ELF-1 (cell line): ENCODE measurements around the gene KDM1A.
A peak's percentile ranks its signal among the peaks of the same experiment; 100 is the strongest.

Source experiments
- DNase-seq: peaks from one replicate; pipeline ENCODE4 v3.0.0-alpha.2; 2016; ENCODE audit warnings: low read depth, low spot score

Gene KDM1A

DNA sequence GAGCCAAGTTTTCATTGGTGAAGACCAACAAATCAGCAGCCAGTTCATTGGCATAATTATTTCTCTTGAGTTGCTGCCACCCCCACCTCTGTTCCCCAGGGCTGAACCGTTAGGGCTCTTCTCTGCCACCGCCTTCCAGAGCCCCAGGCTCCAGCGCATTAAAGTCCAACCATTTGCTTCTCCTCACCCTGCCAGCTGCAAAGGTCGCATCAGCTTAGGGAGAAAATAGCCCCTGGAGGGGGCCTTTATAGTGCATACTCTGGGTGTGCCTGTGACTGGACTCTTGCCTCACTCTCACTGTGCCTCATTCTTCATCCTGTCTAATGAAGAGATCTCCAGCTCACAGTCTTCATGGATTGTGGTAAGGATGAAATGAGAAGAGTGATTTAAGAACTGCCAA lies 50.4 kb downstream of the KDM1A start:
- no peak for DNase-seq

DNA sequence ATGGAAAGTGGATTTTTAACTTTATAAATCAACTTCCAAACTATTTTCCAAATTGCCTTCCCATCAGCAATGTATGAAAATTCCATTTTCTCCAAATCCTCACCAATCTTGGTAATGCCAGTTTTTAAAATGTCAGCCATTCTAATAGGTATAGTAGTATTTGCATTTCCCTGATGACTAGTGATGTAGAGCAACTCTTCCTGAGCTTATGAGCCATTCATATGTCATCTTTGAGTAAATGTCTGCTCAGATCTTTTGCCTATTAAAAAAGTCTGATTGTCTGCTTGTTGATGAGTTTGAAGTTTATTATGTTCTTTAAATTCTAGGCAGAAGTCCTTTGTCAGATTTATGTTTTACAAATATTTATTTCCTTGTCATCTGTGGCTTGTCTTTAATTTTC lies 54.7 kb downstream of the KDM1A start:
- no peak for DNase-seq

DNA sequence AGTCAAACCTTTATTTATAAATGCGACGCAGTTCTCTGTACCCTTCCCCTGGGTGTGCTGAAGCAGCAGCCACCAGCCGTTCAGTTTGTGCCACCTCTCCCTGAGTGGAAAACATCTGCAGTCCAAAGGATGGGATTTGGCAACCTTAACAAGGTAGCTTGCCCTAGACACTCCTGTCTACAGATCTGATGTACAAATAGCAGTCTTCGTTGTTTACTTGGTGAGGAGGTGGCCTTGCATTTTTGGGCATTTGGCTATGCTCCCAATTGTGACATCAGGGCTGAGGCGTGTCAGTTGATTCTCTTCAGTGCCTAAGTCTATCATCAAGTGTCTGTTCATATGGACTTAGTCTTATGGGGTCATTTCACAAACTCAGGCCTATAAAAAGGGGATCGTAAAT lies 59.8 kb downstream of the KDM1A start:
- DNase-seq = no peak

DNA sequence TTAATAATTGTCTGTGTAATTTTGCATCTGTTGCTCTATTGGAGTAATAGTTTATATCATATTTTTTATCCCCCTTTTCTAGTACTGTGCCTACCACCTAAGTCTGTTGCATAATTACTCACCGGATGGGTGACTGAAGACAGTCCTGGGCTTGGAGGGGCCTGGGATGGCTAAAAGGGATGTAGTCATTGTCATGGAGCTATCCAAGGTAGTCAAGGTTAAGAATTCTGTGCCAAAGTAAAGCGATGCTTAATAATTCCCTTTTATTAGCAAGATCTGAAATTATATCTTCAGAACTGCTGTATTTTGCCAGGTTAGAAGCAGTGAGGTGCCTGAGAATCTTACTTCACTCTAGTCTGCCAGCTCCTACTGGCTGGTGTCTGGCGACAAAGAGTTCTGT lies 61.6 kb downstream of the KDM1A start:
- no peak for DNase-seq

DNA sequence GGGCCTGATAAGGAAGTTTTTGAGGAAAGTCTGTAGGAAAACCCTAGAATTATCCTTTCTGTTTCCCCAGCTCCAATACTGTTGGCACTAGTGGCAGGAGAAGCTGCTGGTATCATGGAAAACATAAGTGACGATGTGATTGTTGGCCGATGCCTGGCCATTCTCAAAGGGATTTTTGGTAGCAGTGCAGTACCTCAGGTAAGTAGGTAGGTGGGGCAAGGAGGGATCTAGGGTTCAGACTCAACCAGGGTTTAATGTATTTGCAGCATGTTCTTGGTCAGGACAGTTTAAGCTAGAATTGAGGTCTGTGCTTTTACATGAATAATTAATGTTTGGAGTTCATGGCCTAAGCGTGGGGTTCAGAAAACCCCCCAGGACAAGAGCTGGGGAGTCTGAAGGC lies 62.1 kb downstream of the KDM1A start:
- no peak for DNase-seq

DNA sequence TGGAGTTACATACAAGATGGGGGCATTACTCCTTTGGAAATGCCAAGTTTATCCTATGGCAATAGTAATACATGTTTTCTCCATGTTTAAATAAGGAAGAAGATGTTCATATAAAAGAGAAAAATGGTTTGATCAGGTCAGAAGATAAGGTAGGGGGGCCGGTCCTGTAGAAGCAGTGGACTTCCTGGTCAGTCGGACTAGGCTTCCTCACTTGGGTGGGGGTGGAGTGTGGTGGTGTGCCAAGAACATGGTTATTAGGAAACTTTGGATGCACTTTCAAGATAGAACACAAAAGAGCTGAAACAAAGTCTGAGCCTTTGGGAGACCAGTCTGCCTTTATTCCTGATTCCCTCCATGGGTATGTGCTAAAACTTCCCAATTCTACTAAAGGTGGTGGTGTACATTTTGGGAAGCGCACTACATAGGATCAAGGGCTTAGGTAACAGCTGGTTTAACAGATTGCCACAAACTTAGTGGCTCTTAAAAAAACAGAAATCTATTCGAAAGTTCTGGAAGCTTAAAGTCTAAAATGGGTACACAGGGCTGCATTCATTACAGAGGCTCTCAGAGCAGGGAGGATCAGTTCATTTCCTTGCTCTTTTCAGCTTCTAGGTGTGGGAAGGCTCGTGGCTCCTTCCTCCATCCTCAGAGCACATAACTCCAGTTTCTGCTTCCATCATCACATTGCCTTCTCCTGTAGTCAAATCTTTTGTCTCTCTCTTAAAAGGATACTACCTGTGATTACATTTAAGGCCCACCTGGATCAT lies 64.6 kb downstream of the KDM1A start:
- no peak for DNase-seq

DNA sequence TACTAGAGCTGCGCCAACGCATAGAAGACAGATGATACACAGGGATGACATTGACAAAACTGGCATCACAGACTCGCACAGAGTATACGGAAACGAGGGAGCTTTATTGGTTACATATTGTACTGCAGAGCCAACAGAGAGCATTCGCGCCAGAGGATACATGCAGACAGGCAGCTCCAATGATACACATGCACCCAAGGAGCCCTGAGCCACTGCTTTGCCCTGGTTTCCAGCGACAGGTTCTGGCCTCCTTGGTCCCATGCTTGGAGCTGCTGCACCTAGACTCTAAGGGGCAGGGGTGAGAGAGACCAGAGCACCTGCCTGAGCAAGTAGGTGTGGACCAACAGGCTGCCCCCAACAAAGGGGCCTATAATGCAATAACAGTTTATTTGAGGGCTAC lies 65.6 kb downstream of the KDM1A start:
- DNase-seq = no peak

DNA sequence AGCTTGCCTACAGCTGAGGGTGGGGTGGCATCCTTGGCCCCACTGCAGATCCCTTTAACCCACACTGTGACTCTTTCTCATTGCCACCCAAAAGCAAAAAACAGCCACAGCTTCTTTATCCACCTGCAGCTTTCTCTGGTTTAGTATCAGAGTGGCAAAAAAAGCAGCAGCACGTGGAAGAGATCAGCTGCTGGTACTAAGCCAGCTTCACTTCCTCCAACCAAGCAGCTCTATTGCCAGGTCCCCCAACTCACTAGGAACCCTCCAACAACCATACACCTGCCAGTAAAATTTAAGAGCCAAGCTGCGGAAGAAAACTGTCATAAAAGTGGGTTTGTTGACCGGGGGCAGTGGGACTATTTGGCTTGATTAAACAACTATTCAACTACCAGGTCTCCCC lies 66.4 kb downstream of the KDM1A start:
- no peak for DNase-seq

DNA sequence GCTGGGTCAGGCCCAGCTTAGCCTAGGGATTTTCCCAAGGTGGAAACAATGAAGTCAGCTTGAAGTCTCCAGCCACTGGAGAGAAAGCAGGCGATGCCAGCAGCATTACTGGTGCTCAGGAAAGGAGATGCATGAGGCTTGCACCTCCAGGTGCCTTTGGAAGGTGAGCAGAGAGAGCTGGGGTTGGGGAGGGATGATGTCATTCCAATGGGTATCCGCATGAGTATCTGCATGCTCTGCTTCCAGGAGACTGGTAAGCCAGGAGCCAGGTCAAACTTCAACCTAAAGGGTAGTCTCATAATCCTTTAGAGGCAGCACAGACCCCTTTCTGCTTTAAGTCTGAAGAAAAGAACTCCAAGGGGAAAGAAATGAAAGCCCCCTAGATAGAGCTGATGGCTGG lies 68.8 kb downstream of the KDM1A start:
- no peak for DNase-seq

DNA sequence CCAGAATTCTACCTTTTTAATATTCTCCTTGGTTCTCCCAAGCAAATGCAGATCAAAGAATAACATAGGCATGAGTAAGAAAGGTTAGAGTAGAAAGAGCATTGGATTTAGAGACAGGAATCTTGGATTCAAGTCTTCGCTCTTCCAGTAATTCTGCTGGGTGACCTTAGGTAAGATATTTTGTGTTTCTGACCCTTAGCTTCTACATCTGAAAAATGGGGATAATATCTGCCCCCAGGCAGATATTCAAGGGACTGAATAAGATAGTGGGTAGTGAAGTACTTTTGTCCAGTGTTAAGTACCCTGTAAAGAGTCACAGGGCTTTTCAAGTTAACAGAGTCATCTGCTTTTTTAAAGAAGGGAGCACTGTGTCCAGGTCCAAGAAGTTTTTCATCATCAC lies 70.8 kb downstream of the KDM1A start:
- DNase-seq = no peak

DNA sequence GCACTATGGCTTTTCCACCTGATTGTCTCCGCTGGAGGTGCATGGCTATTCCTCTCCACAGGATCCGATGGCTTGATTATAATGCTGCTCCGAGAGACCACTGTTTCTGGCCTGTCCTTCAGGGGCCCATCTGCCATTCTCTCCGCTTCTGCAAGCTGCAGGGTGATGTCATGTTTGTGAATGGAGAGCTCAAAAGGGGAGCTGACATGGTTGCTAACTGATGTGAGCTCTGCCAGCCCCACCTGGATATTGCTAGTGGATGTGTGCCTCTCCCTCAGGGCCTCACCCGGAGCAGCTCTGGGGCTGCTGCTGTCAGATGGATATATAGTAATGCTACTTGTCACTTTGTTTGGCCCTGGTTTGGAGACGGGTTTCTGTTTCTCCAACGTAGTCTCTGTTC lies 72.3 kb downstream of the KDM1A start:
- DNase-seq = no peak

DNA sequence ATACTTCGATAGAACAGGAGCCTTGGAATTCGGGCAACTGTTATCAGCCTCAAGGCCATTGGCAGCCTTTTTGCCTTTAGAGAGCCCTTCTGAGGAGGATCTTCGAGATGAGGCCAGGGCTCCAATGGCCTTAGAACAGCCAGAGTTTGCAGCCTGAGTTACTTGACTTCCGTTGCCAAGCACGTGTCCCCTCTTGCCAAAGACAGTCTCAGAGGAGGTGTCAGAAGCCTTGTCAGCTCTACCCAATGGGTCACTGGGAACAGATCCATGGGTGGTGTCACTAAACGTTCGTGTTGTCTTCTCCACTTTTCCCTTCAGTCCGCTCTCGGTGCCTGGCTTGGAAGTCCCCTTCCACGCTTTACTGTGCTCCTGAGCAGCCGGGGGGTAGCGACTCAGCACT lies 73.2 kb downstream of the KDM1A start:
- no peak for DNase-seq

DNA sequence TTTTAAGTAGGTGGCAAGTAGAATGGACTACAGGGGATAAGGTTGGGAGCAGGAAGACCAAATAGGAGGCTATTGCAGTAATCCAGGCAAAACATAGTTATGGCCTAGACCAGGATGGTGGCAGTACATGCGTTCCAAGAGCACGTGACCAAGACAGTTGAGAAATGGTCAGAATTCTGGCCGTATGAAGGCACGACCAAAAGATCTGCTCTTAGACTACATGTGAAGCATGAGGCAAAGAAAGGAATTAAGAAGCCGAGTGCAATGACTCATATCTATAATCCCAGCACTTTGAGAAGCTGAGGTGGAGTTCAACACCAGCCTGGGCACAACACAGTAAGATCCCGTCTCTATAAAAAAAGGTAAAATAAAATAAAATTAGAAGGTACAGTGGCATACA lies 78.0 kb downstream of the KDM1A start:
- no peak for DNase-seq

DNA sequence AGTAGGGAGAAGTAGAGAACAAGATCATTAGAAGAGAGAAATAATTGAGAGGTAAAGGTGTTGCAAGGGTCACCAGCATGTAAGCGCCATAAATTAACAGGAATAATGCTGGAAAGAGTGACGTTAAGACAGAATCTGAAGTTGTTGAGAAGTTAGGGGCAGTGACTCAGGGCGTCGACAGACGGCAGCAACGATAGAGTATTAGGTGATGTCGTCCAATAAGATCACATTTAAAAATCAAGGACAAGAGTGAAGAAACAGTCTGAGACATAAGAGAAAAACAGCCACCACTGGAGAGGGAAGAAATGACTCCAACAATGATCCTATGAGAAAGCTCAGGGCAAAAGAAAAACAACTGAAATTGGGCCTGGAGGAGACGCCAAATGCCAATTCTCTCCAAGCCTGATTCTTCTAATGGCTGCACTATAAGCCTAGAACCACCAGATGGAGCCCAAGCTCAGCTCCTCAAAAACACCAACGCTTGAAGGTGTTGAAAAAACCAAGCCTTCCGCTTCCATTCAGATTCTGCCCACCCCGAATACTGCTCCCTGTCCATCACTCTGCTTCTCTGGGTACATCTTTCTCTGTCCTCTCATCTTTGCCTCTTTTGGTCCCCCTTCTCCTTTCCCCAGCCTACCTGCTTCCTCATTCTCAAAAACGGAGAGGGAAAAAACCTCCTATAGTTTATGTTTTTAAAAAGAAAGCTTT lies 79.3 kb downstream of the KDM1A start:
- peak; percentile 85 for DNase-seq

DNA sequence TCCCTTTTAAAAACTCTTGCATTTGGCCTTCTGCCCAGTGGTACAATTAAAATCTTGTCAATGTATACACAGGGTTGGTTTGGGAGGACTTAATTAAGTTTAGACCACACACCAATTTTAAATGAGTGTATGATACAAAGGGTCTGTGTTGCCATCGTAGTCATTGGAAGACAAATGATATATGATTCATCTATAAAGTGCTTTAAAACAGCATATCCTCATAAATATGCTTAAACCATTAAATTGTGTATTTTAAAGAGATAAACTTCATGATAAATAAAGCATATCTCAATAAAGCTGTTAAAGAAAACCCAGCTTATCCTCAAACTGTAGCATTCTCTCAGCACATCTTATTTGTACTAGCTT lies 79.9 kb downstream of the KDM1A start:
- no peak for DNase-seq

DNA sequence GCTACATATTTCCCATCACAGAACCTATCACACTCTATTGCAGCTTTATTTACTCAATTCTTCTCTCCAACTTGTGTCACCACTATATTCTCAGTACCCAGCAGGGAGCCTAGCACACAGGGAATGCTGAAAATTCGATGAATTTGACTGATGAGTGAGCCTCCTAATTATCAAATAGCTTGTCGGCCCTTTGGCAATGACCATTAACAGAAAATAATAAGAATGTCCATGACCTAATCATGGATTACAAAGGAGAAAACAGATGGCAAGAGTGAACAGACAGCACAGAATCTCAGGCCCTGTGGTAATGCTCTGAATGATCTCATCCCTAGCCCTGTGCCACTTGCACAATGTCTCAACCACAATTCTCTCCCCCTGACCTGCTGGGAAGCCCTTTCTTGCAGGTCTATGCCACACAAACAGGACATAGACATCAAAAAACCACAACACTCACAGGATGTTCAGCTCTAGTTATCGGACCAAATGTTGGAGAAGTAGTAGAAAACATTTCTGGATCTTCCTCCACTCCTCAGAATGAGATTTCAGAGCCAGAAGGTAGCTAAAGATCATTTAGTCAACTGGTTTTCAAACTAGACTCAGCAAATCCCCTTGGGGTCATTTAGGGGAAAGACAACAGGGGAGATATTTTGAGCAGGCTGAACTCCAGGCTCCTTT lies 80.9 kb downstream of the KDM1A start:
- DNase-seq = peak; percentile 43

DNA sequence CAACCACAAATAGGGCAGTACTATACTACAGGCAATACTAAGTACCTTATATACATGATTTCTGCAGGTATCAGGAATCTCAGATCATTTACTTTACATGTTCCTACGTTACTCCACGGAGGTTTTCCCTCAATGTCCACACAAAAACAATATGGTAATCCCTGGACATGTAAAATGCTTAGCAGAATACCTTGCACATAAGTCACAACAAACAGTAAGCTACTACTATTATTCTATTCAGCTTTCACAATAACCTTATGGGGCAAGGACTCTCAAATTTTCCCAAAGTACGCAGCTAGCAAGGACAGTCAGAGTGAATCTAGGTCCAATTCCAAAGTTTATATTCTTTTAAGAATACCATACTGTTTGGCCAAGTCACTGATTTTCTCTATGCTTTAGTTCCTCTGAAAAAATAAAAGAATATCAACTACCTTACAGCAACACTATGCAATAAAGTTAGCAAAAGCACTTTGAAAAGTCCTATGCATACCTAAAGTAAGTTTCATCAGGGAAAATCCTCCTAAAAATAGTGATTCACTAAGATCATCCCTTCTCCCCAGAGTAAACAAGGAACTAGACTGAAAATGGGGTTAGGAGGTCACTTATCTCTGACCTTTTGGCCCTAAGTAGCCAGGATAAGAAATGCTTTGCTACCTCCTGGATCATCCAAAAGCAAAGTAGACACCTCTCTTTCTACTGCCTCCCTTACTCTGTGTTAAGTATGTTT lies 82.0 kb downstream of the KDM1A start:
- no peak for DNase-seq

DNA sequence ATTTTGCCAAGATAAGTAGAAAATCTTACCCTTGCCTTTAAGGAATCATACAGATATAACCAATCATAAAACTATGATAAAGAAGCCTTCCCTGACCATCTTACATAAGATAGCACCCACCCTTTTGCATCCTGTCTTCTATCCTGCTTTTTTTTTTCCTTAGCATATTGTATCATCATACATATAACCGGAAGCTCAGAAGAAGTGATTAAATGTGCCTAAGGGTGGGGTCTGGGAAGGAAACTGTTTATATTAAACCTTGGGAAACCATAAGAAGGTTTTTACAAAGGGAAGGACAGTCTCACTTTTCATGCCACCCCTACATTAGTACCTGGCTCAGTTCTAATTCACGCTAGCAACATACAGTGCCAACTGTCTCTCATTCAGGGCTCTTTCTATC lies 82.6 kb downstream of the KDM1A start:
- no peak for DNase-seq

DNA sequence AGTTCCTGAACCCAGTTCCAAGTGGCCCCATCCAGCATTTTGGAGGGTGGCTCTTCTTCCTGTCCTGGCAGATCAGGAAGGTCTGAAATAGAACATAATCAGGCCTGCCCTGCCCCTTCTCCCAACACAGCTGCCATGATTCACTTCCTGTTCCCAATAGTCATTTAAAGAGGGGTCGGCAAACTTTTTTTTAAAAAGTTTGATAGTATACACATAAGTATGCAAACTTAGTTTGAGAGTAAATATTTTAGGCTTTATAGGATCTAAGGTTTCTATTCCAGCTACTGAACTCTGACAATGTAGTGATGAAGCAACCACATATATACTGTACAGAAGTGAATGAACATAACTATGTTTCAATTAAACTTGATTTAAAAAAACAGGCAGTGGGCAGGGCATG lies 83.0 kb downstream of the KDM1A start:
- no peak for DNase-seq

DNA sequence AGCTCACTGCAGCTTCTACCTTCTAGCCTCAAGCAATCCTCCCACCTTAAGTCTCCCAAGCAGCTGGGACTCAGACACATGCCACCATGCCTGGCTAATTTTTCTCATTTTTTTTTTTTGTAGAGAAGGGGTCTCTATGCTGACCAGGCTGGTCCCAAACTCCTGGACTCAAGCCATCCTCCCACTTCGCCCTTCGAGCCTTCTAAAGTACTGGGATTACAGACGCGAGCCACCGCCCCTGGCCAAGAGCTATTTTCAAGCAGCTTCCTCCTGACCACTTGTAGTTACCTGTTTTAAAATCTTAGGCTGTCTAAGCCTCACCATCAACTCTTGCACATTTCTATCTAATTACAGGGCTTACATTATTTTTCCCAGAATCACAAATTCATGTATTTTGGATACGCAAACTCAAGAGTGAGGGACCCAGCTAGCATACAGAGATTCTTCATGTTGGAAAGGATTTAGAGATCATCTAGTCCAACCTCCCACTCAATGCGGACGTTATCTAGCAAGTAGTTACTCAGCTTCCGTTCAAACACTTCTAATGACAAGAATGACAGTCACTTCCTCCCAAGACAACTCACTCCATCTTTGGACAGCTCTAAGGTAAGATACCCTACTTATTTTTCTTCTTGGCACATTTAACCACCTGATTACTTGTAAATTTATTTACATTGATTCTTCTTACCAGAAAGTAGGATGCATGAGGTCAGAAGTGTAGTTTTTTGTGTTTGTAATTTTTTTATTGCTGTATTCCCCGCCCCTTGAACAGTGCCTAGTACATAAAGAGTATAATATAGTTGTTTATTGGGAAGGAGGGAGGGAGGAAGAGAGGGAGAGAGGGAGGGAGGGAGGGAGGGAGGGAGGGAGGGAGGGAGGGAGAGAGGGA lies 84.0 kb downstream of the KDM1A start:
- DNase-seq = no peak

DNA sequence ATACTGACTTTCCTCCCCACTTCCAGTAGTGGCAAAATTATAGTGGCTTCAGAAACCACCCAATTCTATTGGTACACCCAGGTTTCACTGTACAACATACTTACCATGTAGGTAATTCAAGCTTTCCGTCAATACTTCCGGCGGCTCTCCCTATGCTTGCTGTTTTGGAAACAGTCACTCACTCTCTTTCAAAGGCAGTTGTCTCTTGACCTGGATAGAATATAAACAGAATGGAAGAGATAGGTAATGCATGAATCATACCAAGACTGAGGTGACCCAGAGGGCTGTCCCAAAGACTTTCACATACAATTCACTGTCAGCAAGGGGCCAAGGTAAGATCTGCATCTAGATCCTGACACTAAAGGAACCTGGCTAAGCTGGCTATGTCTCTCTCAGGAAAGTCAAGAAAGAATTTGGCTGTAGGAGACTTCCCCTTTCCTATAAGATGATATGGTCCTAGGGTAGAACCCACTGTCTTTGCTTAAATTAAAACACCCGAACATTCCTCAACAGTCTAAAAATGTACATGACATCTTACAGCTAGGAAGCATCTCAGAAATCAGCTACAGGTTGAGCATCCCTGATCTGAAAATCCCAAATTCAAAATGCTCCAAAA lies 89.8 kb downstream of the KDM1A start:
- no peak for DNase-seq
